ENCODE data around the gene SFXN1.

Gene SFXN1

GRCh38 chr5:175463641-175464040, 14.7 kb upstream of the SFXN1 start:
- no peak overlapping the region for H3K4me3 ChIP-seq (ENCODE audit: low read depth in 1 of 2, low read length in 1 of 2)
- no peaks in the 10 kb centered on the region for H3K36me3 ChIP-seq
- H3K4me1 ChIP-seq (ENCODE audit: control insufficient read depth in 1 of 2, insufficient read depth in 1 of 2, low read depth in 1 of 2, low read length in 1 of 2), result peaks cover 3 to 10% of the 10 kb centered on the region in 2 experiments
- TF ChIP-seq CTCF (IDR thresholded peaks at IDR 0.05), result no peak
- no peaks in the 10 kb centered on the region for H3K9me3 ChIP-seq
- H3K27ac ChIP-seq, result no peak overlapping the region
- peaks cover 70% of the 10 kb centered on the region for H3K27me3 ChIP-seq

- peaks cover 68% of the 10 kb centered on the region for H3K27me3 ChIP-seq
- no peaks in the 10 kb centered on the region for H3K36me3 ChIP-seq
- H3K4me1 ChIP-seq (ENCODE audit: control insufficient read depth in 1 of 2, insufficient read depth in 1 of 2, low read depth in 1 of 2, low read length in 1 of 2), result peaks cover 3 to 10% of the 10 kb centered on the region in 2 experiments
- H3K4me3 ChIP-seq (ENCODE audit: low read depth in 1 of 2, low read length in 1 of 2), result no peak overlapping the region
- H3K9me3 ChIP-seq, result no peaks in the 10 kb centered on the region
- TF ChIP-seq CTCF (IDR thresholded peaks at IDR 0.05), result no peak
- H3K27ac ChIP-seq, result no peak overlapping the region
These were observed 14.1 kb upstream of the SFXN1 start for GRCh38 chr5:175464074-175464941.

- H3K4me3 ChIP-seq (ENCODE audit: low read depth in 1 of 2, low read length in 1 of 2), result no peak overlapping the region
- no peaks in the 10 kb centered on the region for H3K9me3 ChIP-seq
- peaks cover 68% of the 10 kb centered on the region for H3K27me3 ChIP-seq
- H3K36me3 ChIP-seq, result no peaks in the 10 kb centered on the region
- no peak for TF ChIP-seq CTCF (IDR thresholded peaks at IDR 0.05)
- H3K27ac ChIP-seq, result no peak overlapping the region
- H3K4me1 ChIP-seq (ENCODE audit: control insufficient read depth in 1 of 2, insufficient read depth in 1 of 2, low read depth in 1 of 2, low read length in 1 of 2), result peaks cover 3 to 10% of the 10 kb centered on the region in 2 experiments
These were observed 13.5 kb upstream of the SFXN1 start for GRCh38 chr5:175464942-175465233.

GRCh38 chr5:175465282-175465681, 13.1 kb upstream of the SFXN1 start:
- no peaks in the 10 kb centered on the region for H3K36me3 ChIP-seq
- H3K27ac ChIP-seq, result no peak overlapping the region
- H3K27me3 ChIP-seq, result peaks cover 68% of the 10 kb centered on the region
- no peaks in the 10 kb centered on the region for H3K9me3 ChIP-seq
- no peak for TF ChIP-seq CTCF (IDR thresholded peaks at IDR 0.05)
- H3K4me1 ChIP-seq (ENCODE audit: control insufficient read depth in 1 of 2, insufficient read depth in 1 of 2, low read depth in 1 of 2, low read length in 1 of 2), result peaks cover 3 to 10% of the 10 kb centered on the region in 2 experiments
- no peak overlapping the region for H3K4me3 ChIP-seq (ENCODE audit: low read depth in 1 of 2, low read length in 1 of 2)

- Histone ChIP-seq H3K4me1 (ENCODE audit: control insufficient read depth in 1 of 2, insufficient read depth in 1 of 2, low read depth in 1 of 2, low read length in 1 of 2) (peaks cover 3 to 10% of the 10 kb centered on the region in 2 experiments), H3K36me3 (no peaks in the 10 kb centered on the region), H3K9me3 (no peaks in the 10 kb centered on the region), H3K4me3 (ENCODE audit: low read depth in 1 of 2, low read length in 1 of 2) (no peak overlapping the region), H3K27me3 (peaks cover 84% of the 10 kb centered on the region), H3K27ac (no peak overlapping the region)
- no peak for TF ChIP-seq CTCF (IDR thresholded peaks at IDR 0.05)
These were observed 11.6 kb upstream of the SFXN1 start for GRCh38 chr5:175466700-175467318.

Measured in neutrophil (primary cell).